SK-N-SH (cell line): Measurements from ENCODE around the gene RPS6KB2. TPM values are rescaled to one million over a fixed set of nuclear protein-coding genes. Genes with fewer than 3 reads are reported as not detected.

Experiments used
- CTCF ChIA-PET: fragments of 300-600, 350-600 bp; formaldehyde crosslinking; extraction: SDS; loops from one replicate; lab custom pipeline; 2021; lab: Yijun Ruan, JAX
- POLR2A ChIA-PET: fragments of 350-600 bp; sonication (Branson Sonifier 250); formaldehyde crosslinking; extraction: SDS; loops from one replicate; lab custom pipeline; 2020; ENCODE audit warnings: antibody characterized with exemption, inconsistent platforms; lab: Yijun Ruan, JAX
- DNase-seq: peaks from one replicate; pipeline ENCODE4 v3.0.0; 2012
- H2AFZ ChIP-seq: fragments of 200-600 bp; sonication (generic); 2 replicates; pipeline ENCODE4 v1.8.1; 2016; ENCODE audit warnings: antibody characterized with exemption, mild to moderate bottlenecking, low read depth
- H3F3A ChIP-seq: fragments of 200-600 bp; sonication (generic); replicated peaks from 2 replicates; pipeline ENCODE3; 2016; ENCODE audit warnings: antibody characterized with exemption, mild to moderate bottlenecking; ENCODE audit not compliant: insufficient read depth
- H3K27ac ChIP-seq, 2 experiments: fragments of 200-500 bp in 1 of 2; fragments of 200-600 bp in 1 of 2; sonication (Bioruptor generic) in 1 of 2; sonication (generic), shearing (Covaris generic) in 1 of 2; 2 replicates each; pipeline versions ENCODE4 v1.5.1 to v1.6.1; 2014 to 2016; ENCODE audit warnings: low read depth in 2 of 2, inconsistent platforms in 1 of 2, low read length in 1 of 2, mild to moderate bottlenecking in 1 of 2, mixed read lengths in 1 of 2
- H3K27me3 ChIP-seq: fragments of 200-600 bp; sonication (generic), shearing (Covaris generic); 2 replicates; pipeline ENCODE4 v1.6.1; 2016; ENCODE audit warnings: mixed run types; ENCODE audit not compliant: insufficient read depth
- H3K36me3 ChIP-seq, 2 experiments: fragments of 200-500 bp in 1 of 2; fragments of 200-600 bp in 1 of 2; sonication (Bioruptor generic) in 1 of 2; sonication (generic) in 1 of 2; replicated peaks in 1 of 2; 2 replicates each; pipeline versions ENCODE3 to v1.5.1; 2014 to 2016; ENCODE audit warnings: low read length in 1 of 2, mild to moderate bottlenecking in 1 of 2; ENCODE audit not compliant: insufficient read depth in 2 of 2, control insufficient read depth in 1 of 2
- H3K4me1 ChIP-seq, 2 experiments: fragments of 200-500 bp in 1 of 2; fragments of 200-600 bp in 1 of 2; sonication (Bioruptor generic) in 1 of 2; sonication (generic), shearing (Covaris generic) in 1 of 2; 2 replicates each; pipeline versions ENCODE4 v1.5.1 to v1.6.1; 2014 to 2016; ENCODE audit warnings: low read depth in 1 of 2, low read length in 1 of 2, mixed run types in 1 of 2; ENCODE audit not compliant: insufficient read depth in 2 of 2, control insufficient read depth in 1 of 2
- H3K4me2 ChIP-seq: fragments of 200-600 bp; sonication (generic), shearing (Covaris generic); 2 replicates; pipeline ENCODE4 v1.6.1; 2017; ENCODE audit warnings: mixed run types
- H3K4me3 ChIP-seq, 2 experiments: fragments of 200-500 bp in 1 of 2; fragments of 200-600 bp in 1 of 2; sonication (Bioruptor generic) in 1 of 2; sonication (generic), shearing (Covaris generic) in 1 of 2; 2 replicates each; pipeline versions ENCODE4 v1.5.1 to v1.8.1; 2014 to 2016; ENCODE audit warnings: low read depth in 2 of 2, inconsistent platforms in 1 of 2, low read length in 1 of 2, mild to moderate bottlenecking in 1 of 2, mixed read lengths in 1 of 2, moderate library complexity in 1 of 2
- H3K79me2 ChIP-seq: fragments of 200-600 bp; sonication (generic); 2 replicates; pipeline ENCODE4 v1.8.1; 2017; ENCODE audit warnings: mild to moderate bottlenecking; ENCODE audit not compliant: insufficient read depth
- H3K9ac ChIP-seq: fragments of 200-600 bp; sonication (generic); 2 replicates; pipeline ENCODE4 v1.6.1; 2017; ENCODE audit warnings: mixed run types
- H3K9me2 ChIP-seq: fragments of 200-600 bp; sonication (generic); 2 replicates; pipeline ENCODE4 v1.6.1; 2017; ENCODE audit warnings: mixed run types
- H3K9me3 ChIP-seq: fragments of 200-600 bp; sonication (generic); 2 replicates; pipeline ENCODE4 v1.6.1; 2017; ENCODE audit warnings: mixed run types, mild to moderate bottlenecking, moderate library complexity
- H4K20me1 ChIP-seq: fragments of 200-600 bp; sonication (generic); 2 replicates; pipeline ENCODE4 v1.6.1; 2017; ENCODE audit warnings: mild to moderate bottlenecking, mixed run types; ENCODE audit not compliant: insufficient read depth
- CHD2 ChIP-seq: fragments of 150-350 bp; IDR thresholded peaks from 2 replicates; pipeline ENCODE4 v1.6.1; 2018; ENCODE audit warnings: low read length; ENCODE audit not compliant: partially characterized antibody
- ELF1 ChIP-seq: IDR thresholded peaks from 2 replicates; pipeline ENCODE4 v1.4.0; 2012
- EZH2phosphoT487 ChIP-seq: fragments of 200-600 bp; sonication (generic); IDR thresholded peaks from 2 replicates; pipeline ENCODE4 v1.6.1; 2017; ENCODE audit warnings: low read depth, mixed run types, mild to moderate bottlenecking, antibody characterized with exemption, moderate library complexity, borderline replicate concordance
- FOSL2 ChIP-seq: IDR thresholded peaks from 2 replicates; pipeline ENCODE4 v1.4.0; 2012; ENCODE audit warnings: low read depth, mild to moderate bottlenecking, moderate library complexity, borderline replicate concordance
- FOXJ3 ChIP-seq: sonication (generic); formaldehyde crosslinking; IDR thresholded peaks from 2 replicates; pipeline ENCODE4 v1.5.1; 2020; ENCODE audit warnings: mild to moderate bottlenecking, missing genetic modification reagents
- FOXM1 ChIP-seq: IDR thresholded peaks from 2 replicates; pipeline ENCODE4 v1.4.0; 2012; ENCODE audit warnings: low read depth, mild to moderate bottlenecking
- MAX ChIP-seq: IDR thresholded peaks from 2 replicates; pipeline ENCODE4 v1.4.0; 2012; ENCODE audit warnings: low read depth
- MEF2A ChIP-seq: IDR thresholded peaks from 2 replicates; pipeline ENCODE4 v1.4.0; 2012; ENCODE audit warnings: low read depth, borderline replicate concordance
- MXI1 ChIP-seq: IDR thresholded peaks from 2 replicates; pipeline ENCODE4 v1.6.1; 2012; ENCODE audit warnings: mild to moderate bottlenecking, low read depth, low read length, improper control_type of control experiment
- NRF1 ChIP-seq: IDR thresholded peaks from 2 replicates; pipeline ENCODE4 v1.6.1; 2012; ENCODE audit warnings: low read depth, mild to moderate bottlenecking, low read length
- RCOR1 ChIP-seq: fragments of 150-350 bp; IDR thresholded peaks from 2 replicates; pipeline ENCODE4 v1.6.1; 2017; ENCODE audit warnings: antibody characterized with exemption, low read length
- RFX5 ChIP-seq: IDR thresholded peaks from 2 replicates; pipeline ENCODE4 v1.6.1; 2012; ENCODE audit warnings: mild to moderate bottlenecking, improper control_type of control experiment, low read length
- SMC3 ChIP-seq: IDR thresholded peaks from 2 replicates; pipeline ENCODE4 v1.6.1; 2012; ENCODE audit warnings: low read depth, low read length, improper control_type of control experiment
- TEAD4 ChIP-seq: IDR thresholded peaks from 2 replicates; pipeline ENCODE4 v1.4.0; 2012; ENCODE audit warnings: mild to moderate bottlenecking, borderline replicate concordance; ENCODE audit not compliant: insufficient read depth
- YY1 ChIP-seq: IDR thresholded peaks from 2 replicates; pipeline ENCODE4 v1.4.0; 2012; ENCODE audit warnings: low read depth, mild to moderate bottlenecking
- WGBS: methylation state at CpG from one replicate; pipeline ENCODE4 v1.1.6; 2017; ENCODE audit warnings: low lambda C conversion rate; 5-methylcytosine and 5-hydroxymethylcytosine counted together
- polyA plus RNA-seq, 3 experiments: library from polyadenylated mRNA; depleted of rRNA; stranded (reverse); fragments of >200 nt; gene quantifications; 2 replicates each; pipeline ENCODE4 v1.2.3, GENCODE V29; 2012
- TF ChIP-seq, protein P1 (sequence below): fragments of 150-350 bp; IDR thresholded peaks from 2 replicates; pipeline ENCODE4 v1.6.1; 2016; ENCODE audit warnings: mild to moderate bottlenecking, low read depth, low read length
- TF ChIP-seq, protein P2 (sequence below): IDR thresholded peaks from 2 replicates; pipeline ENCODE4 v1.4.0; 2012; ENCODE audit warnings: low read depth, borderline replicate concordance

Gene RPS6KB2
- polyA plus RNA-seq, 1 of the 3 experiments (the other 2 are of a cell fraction): 52.0 TPM

GRCh38 chr11:67419325-67420049 lies 8.8 kb upstream of the RPS6KB2 start:
- H3K27ac ChIP-seq: no peak overlapping the region
- H4K20me1 ChIP-seq: no peaks in the 10 kb centered on the region
- peaks cover 8 to 9% of the 10 kb centered on the region in 2 experiments; a peak in 2 of 4 replicates for H3K4me1 ChIP-seq
- TF ChIP-seq RFX5 (no peak), NRF1 (no peak), FOXJ3 (CRISPR knock-in tag) (no peak), CHD2 (no peak), MAX (no peak), YY1 (no peak), EZH2phosphoT487 (no peak), MEF2A (no peak), FOXM1 (no peak), ELF1 (no peak), MXI1 (no peak), SMC3 (no peak), FOSL2 (no peak), TEAD4 (no peak), RCOR1 (no peak)
- TF ChIP-seq, protein P1, sequence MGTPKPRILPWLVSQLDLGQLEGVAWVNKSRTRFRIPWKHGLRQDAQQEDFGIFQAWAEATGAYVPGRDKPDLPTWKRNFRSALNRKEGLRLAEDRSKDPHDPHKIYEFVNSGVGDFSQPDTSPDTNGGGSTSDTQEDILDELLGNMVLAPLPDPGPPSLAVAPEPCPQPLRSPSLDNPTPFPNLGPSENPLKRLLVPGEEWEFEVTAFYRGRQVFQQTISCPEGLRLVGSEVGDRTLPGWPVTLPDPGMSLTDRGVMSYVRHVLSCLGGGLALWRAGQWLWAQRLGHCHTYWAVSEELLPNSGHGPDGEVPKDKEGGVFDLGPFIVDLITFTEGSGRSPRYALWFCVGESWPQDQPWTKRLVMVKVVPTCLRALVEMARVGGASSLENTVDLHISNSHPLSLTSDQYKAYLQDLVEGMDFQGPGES: no peak
- TF ChIP-seq, protein P2, sequence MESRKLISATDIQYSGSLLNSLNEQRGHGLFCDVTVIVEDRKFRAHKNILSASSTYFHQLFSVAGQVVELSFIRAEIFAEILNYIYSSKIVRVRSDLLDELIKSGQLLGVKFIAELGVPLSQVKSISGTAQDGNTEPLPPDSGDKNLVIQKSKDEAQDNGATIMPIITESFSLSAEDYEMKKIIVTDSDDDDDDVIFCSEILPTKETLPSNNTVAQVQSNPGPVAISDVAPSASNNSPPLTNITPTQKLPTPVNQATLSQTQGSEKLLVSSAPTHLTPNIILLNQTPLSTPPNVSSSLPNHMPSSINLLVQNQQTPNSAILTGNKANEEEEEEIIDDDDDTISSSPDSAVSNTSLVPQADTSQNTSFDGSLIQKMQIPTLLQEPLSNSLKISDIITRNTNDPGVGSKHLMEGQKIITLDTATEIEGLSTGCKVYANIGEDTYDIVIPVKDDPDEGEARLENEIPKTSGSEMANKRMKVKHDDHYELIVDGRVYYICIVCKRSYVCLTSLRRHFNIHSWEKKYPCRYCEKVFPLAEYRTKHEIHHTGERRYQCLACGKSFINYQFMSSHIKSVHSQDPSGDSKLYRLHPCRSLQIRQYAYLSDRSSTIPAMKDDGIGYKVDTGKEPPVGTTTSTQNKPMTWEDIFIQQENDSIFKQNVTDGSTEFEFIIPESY: no peak
- TF ChIP-seq, all 33 proteins: peak for 0
- no peaks in the 10 kb centered on the region for H3F3A ChIP-seq
- WGBS: 98% methylated on average over 8 of the region's 21 CpGs
- ChIA-PET POLR2A (interaction anchor here (1.0 to 1.3 kb wide), 2 partner anchors 24 to 28 kb away, joined by 3 to 4 read pairs; partner anchors contain the start of gene RAD9A), CTCF (interaction anchor here (0.8 to 2.7 kb wide), 3 partner anchors 14 to 37 kb away, joined by 3 to 17 read pairs (median 4); partner anchors contain the start of gene PPP1CA)
- H3K9me2 ChIP-seq: no peaks in the 10 kb centered on the region
- no peaks in the 10 kb centered on the region for H3K9me3 ChIP-seq
- no peaks in the 10 kb centered on the region for H3K36me3 ChIP-seq
- H2AFZ ChIP-seq: no peak overlapping the region
- DNase-seq: no peak
- H3K9ac ChIP-seq: no peak overlapping the region
- no peak overlapping the region for H3K4me2 ChIP-seq
- H3K27me3 ChIP-seq: no peaks in the 10 kb centered on the region
- no peak overlapping the region for H3K4me3 ChIP-seq
- no peaks in the 10 kb centered on the region for H3K79me2 ChIP-seq
